GM04503 (cell line): ENCODE data around the gene SVBP.
A peak's percentile ranks its signal among the peaks of the same experiment; 100 is the strongest.
"Not testable (repeated sequence)": the region's sequence is repeated elsewhere in the genome, so short reads cannot be mapped to it uniquely, and the experiment has no call there.

Source experiments
- DNase-seq: peaks from one replicate; pipeline ENCODE4 v3.0.0-alpha.2; 2012; ENCODE audit warnings: low read depth

SVBP gene, protein sequence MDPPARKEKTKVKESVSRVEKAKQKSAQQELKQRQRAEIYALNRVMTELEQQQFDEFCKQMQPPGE

GRCh38 chr1:42816585-42817439 is at the start of gene SVBP, which contains the start of gene ERMAP:
Gene SVBP, minus strand, starts transcription at chr1:42817397. Its CDS starts 853 bp downstream, at chr1:42816544.
Gene ERMAP, plus strand, starts transcription at chr1:42817122. Its CDS starts 13,327 bp downstream, at chr1:42830449.
- DNase-seq = no peak

DNA sequence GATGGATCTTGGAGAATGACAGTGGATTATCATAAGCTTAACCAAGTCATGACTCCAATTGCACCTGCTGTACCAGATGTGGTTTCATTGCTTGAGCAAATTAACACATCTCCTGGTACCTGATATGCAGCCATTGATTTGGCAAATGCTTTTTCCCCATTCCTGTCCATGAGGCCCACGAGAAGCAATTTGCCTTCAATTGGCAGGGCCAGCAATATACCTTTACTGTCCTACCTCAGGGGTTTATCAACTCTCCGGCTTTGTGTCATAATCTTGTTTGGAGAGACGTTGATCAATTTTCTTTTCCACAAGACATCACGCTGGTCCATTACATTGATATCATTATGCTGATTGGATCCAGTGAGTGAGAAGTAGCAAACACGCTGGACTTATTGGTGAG is 49.4 kb upstream of the SVBP start:
- DNase-seq = no peak

DNA sequence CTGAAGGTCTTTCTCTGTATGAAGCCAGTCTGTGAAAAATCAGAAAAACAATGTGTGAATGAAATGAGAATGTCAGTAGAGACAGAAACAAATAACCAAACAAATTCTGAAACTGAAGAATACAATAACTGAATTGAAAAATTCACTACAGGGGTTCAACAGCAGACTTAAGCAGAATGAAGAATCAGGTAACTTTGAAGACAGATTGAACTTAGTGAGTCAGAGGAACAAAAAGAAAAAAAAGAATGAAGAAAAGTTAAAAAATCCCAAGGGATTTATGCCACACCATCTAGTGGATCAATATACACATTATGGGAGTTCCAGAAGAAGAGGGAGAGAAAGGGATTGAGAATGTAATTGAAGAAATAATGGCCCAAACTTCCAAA is 43.8 kb upstream of the SVBP start:
- DNase-seq = no peak

DNA sequence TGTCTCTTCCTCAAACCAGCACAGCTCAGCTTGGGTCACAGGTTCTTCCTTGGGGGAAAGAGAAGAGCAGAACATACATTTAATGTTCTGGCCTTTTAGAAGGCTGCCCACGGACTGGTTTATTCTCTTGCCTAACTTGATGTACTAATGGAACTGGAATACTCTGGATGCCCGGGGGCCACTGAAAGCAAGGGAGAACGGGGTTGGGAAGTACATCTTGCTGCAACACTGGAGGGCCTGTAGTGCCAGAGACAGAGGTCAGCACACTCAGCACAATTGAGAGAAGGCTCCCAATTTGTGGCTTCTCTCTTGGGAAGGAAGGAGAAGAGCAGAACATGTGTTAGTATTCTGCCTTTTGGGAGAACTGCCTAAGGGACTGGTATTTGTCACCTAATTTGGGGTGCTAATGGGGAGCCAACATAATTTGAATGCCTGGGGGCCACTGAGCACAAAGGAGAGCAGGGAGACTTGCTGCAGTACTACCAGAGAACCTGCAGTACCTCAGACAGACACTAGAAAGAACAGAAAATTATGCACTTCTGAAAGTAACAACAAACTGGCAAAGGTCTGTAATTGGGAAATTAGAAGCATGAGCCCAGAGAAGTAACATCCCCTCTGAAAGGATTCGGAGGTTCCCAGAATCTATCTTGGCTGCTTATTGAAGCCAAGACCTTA is 43.3 kb upstream of the SVBP start:
- no peak for DNase-seq

DNA sequence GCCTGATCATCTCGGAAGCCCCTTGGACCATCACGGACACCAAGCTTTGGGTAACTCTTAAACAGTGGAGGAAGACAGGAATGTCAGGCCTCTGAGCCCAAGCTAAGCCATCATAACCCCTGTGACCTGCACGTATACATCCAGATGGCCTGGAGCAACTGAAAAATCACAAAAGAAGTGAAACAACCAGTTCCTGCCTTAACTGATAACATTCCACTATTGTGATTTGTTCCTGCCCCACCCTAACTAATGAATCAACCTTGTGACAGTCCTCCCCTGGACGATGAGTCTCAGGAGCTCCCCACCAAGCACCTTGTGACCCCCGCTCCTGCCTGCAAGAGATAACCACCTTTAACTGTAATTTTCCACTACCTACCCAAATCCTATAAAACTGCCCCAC is 42.2 kb upstream of the SVBP start:
- not testable (repeated sequence) for DNase-seq

GRCh38 chr1:42856554-42856953 is 39.4 kb upstream of the SVBP start:
- not testable (repeated sequence) for DNase-seq

- no peak for DNase-seq
These were observed 36.1 kb upstream of the SVBP start for GRCh38 chr1:42853116-42853884.

GRCh38 chr1:42852608-42852980 is 35.4 kb upstream of the SVBP start:
- DNase-seq = peak; percentile 6

DNA sequence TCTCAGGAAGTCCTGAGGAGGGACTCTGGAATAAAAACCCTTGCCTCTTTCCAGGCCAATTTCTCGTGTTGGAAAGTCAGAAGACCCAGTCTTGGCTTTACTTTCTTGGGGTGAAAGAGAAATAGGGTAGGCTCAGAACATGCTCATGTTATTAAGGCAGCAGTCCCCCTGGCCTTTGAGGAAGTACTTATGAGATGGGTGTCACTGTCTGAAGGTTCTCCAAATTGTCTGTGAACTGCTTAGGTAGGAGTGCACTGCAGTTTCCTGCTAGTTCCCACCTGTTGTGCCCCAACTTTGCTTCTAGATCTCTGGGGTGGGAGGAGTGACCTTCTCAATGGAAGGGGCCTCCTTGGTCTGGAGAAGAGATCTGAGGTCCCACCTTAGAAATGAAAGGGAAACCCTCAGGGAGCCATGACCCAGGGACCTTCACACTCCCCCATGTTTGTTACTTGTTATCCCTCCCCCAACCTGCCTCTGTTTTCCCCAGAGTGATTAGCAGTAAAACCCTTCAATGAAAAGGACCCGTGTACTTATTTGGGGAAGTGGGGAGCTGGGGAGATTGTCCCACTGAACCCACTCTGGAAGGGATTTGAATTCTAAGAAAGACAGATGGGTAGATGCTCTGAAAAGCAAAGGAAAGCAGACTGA is 34.9 kb upstream of the SVBP start:
- DNase-seq = no peak

DNA sequence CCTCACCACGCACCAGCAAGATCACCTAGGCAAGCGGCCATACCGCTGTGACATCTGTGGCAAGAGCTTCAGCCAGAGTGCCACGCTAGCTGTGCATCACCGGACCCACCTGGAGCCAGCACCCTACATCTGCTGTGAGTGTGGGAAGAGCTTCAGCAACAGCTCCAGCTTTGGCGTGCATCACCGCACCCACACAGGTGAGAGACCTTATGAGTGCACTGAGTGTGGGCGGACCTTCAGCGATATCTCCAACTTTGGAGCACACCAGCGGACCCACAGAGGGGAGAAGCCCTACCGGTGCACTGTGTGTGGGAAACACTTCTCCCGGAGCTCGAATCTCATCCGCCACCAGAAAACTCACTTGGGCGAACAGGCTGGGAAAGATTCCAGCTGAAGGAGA is 34.2 kb upstream of the SVBP start:
- no peak for DNase-seq

DNA sequence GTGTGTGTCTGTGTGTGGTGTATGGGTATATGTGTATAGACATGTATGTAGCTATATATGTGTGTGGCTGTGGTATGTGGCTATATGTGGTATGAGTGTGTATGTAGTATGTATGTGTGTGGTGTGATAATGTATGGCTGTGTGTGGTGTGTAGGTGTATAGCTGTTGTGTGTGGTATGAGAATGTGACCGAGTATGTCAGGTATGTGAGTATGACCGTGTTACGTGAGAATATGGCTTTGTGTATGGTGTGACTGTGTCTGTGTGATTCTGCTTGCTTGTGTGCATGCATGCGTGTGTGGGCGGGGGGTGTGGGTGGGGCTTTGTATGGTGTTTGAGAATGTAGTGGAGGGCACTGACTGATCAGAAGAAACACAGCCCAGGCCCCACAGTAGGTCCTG is 32.7 kb upstream of the SVBP start:
- no peak for DNase-seq

GRCh38 chr1:42848823-42849537 is 31.8 kb upstream of the SVBP start:
- DNase-seq = no peak

DNA sequence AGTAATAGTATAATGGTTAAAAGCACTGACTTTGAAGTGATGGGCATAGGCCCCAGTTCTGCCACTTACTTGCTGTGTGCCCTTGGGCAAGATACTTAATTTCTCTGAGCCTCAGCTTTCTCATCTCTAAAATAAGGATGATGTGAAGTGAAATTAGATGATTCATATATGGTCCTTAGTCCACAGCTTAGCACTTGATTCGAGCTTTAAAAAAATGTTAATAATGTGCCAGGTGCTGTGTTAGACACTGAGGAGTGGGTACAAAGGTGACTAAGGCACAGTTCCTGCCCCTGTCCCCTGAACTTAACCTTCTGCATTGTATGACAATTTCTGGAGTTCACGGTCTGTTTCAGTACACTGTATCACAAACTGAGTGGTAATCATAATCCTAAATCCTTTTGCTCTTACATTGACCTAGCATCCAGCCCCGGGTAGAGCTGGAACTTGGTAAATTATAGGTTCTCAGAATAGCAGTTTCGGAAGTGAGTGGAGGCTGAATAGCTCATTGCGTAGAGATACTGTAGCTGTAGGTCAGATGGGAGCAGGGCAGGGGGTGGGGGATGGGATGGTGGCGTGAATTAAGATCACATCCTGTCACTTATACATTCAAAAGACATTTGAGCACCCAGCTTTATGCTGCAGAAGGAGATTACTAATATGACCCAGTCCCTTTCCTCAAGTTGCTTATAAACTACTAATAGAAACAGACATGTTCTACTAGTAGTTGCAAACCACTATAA is 30.7 kb upstream of the SVBP start:
- DNase-seq = no peak

GRCh38 chr1:42847111-42847595 is 30.0 kb upstream of the SVBP start:
- DNase-seq = no peak

- DNase-seq = peak; percentile 88
These were observed 29.3 kb upstream of the SVBP start, which contains the start of gene ZNF691 for GRCh38 chr1:42846257-42847110. Gene ZNF691, plus strand, starts transcription at chr1:42846613. Its CDS starts 3,046 bp downstream, at chr1:42849659.

- no peak for DNase-seq
These were observed 28.7 kb upstream of the SVBP start for GRCh38 chr1:42845866-42846256.

DNA sequence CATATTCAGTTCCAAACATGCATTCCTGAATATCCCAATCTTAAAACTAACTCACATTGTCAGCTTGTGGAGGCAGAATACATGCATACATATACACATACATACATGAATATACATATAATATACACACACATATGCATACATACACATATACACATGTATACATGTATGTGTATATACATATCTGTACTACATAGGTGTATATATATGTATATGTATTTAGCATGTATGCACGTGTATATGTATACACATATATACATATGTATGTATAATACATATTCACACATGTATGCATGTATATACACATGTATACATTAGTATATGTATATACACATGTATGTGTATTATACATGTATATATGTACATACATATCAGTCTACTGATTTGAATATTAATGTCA is 28.0 kb upstream of the SVBP start:
- no peak for DNase-seq

DNA sequence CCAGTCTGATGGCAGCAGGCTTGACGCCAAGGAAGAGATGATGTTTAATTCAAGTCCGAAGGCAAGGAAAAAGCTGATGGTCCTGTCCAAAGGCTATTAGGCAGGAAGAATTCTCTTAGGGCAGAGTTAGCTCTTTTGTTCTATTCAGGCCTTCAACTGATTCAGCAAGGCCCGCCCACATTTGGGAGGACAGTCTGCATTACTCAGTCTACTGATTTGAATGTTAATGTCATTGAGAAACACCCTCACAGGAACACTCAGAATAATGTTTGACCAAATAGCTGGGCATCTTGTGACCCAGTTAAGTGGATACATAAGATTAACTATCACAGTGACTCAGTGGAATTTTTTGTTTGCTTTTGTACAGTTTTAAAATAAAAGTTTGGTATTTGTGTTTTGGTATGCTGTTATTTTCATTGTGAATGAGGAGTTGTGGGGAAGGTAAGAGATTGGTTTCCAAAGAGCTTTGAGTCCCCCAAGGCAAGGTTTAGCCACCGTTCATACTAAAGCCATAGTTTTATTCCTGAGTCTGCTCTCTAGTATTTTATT is 27.5 kb upstream of the SVBP start:
- DNase-seq = peak; percentile 39
